OCI-M2 (cell line): ENCODE measurements around the gene MID1.

ENCODE experiments used
- DNase-seq: peaks from one replicate; lab custom pipeline; 2025; ENCODE audit not compliant: unreplicated experiment; lab: John Stamatoyannopoulos, UW

MID1 gene

DNA sequence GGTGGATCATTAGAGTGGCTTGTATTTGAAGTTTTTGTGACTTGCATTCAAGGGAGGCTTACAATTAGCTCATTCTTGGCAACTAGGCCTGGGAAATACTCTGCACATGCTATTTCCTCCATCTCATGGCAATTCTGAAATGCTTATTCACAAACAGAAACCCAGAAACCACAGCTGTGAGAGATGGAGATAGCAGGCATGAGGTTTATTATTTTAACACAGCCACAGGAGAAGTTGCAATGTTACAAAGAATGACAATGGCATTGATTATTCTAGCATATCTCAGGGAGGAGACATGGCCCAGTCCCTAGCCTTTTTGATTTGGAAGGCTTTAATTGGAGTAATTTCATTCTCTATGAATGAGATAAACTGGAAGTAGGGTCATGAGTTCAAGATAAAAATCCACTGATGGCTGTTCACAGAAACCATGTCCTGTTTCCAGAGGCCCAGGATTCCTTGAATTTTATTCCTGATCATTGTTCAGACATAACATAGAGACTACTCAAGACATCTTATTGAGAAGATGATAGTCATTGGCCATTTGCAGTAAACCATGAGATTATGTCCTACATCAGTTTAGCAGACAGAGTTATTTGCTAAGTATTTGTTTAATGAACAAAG is 123.9 kb downstream of the MID1 start:
- no peak for DNase-seq

DNA sequence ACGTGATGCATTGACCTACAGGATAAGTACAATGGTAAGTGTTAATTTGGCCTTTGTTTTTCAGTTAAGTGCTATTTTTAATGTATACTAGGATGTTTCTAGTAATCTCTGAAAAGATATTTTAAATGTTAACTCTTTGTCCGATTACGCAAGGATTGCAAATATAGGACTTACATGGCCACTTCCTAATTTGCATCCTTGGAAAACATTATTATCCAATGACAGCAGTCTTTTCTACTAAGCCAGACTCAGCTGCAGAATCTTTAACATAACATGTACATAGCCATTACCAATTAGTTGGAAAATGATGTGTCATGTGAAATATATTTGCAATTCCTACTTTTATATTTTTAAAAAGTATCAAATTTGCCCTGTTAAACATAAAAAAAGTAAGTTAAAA is 124.7 kb downstream of the MID1 start:
- DNase-seq, result no peak

DNA sequence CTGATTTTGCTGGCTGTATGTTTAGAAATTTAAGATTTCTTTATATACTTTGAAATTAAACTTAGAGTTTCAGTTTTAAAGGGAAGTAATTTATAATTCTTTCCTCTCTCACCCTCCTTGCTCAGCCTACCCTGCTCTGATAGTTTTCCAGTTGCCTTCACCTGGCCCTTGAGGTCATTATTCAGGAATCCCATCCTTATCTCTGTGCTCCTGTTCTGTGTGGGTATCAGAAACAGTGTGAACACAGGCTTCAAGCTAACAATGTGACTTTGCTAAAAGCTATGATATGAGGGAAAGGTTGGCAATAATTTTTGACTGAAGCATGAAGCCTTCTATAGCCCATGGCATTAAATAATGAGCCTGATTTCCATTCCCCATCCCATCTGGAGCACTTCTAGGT is 128.1 kb downstream of the MID1 start:
- no peak for DNase-seq

DNA sequence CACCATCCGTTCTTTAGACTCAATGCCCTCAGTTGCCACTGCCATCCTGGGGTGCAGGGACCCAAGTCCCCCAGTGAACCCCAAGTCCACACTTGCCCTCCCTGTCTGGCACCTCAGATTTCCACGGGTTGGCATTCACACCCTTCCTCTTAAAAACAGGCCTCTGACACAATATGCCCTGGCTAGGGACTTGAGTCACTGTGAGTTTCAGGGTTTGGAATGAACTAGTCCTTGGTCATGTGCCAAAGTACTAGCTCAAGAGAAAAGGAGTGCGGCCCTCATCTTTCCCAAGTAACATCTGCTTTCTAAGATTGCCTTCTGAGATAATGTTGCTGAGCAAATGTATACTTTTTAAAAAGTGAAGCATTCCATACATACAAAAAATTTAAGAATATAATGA is 134.0 kb downstream of the MID1 start:
- no peak for DNase-seq

DNA sequence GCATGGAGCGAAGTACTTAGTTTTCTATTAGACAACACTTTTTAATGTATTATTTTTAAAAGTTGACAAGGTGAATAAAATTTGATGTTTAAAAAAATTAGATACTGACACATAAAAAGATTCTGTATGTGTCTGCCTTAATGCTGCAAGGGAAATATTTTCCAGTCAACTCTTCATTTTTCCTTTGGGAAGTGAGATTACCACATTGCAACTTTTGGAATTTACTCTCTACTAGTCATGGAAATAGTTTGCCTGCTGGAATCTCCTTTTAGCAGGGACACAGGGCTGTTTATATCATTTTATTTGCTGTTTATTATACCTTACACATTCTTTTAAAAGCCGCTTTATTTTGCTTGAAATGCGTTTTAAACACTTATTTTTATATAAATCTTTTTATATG is 135.1 kb downstream of the MID1 start:
- DNase-seq, result no peak

DNA sequence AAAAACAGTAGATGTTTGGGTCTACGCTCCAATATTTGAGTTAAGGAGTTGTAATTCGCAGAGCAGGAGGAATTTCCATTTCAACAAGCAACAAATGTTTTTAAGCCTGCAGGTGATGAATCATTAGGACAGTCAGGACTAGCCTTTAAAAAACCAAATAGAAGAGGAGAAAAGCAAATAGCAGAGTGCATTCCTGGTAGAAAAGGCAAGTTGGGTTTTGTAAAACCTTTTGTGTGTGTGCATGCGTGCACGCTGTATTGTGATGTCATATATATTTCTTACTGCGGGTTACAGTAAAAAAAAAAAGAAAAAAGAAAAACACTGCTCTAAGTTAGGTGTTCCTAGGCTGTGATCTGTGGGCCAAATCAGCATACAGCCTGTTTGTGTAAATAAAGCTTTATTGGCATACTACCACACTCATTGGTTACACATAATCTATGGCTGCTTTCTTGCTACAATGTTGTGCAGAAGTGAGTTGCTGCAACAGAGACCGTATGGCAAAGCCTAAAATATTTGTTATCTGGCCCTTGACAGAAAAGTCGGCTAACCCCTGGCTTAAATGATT is 135.6 kb downstream of the MID1 start:
- DNase-seq, result no peak

DNA sequence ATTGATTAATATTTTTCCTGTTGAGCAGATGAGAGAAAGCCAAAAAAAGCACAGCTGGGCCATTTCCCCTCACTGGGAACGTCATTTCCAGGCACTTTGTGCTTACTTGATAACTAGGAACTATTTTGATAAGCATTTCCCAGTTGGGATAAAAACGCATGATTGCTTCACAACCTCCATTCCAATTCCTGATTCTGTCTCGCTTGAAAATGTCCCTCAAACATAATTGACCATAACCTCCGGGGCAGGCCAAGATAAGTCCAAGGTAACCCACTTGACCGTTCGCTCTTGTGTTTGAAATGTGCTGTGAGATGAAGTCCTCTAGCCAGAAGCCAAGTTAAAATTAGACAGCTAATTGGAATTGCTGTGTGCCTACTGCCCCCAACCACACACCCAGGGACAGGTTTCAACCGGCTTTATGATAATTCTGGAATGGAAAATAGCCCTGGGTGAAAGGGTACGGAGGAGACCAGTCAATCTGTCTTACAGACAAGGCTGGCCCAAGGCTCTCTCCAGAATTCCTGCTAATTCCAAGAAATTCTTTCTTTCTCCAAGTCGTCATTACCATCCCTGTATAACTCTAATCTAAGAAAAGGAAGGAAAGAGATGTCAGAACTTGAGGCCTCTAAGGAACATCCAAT is 137.1 kb downstream of the MID1 start:
- DNase-seq, result no peak

DNA sequence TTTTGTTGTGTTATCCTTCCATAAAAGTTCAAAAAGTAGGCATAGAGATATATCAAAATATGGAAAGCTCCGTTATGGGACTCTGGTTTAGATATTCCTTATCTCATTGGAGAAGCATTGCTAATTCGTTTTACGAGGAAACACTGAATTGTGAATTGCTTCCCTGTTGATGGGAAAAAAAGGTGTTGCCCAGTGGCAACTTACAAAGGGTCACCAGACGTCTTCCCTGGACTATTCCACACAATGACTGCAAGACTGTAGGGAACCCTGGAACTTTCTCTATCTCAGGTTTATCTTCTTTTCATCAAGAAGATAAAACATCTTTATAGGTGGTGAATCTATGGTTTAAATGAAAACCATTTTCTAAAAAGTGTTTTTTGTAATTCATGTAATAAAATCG is 137.7 kb downstream of the MID1 start:
- DNase-seq, result no peak

DNA sequence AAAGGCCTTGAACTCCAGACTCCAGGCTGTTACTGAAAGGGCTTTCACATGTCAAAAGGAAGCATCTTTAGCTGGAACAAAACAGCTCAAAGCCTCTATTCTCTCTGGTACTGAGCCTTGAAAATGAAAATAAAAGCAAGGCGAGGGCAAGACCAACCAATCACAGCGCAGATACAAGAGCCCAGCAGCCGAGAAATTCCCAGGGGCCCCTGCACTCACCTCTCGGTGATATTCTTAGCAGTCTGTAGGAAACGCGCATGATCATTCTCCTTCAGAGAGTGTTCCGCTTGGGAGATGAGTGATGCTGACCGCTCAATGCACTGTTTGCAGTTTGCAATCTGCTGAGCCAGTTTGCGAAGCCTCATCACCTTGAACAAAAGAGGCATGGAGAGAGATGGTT is 138.1 kb downstream of the MID1 start:
- no peak for DNase-seq

DNA sequence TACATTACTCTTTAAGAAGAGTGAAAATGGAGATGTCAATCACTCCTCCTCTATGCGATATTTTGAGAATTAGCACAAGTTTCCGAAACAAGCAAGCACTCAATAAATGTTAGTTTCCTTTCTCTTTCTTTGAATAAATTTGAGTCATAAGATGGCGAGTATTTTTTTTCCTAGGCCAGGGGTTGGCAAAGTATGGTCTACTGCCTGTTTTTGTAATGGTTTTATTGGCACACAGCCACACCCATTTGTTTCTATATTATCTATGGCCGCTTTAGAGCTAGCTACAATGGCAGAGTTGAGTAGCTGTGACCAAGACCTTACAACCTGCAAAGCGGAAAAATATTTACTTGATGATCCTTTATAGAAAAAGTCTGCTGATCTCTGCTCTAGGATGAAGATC is 139.5 kb downstream of the MID1 start:
- DNase-seq, result no peak

DNA sequence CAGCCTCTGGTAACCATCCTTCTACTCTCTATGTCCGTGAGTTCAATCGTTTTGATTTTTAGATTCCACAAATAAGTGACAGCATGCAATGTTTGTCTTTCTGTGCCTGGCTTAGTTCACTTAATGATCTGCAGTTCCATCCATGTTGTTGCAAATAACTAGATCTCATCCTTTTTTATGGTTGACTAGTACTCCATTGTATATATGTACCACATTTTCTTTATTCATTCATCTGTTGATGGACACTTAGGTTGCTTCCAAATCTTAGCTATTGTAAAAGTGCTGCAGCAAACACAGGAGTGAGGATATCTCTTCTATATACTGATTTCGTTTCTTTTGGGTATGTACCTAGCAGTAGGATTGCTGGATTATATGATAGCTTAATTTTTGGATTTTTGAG is 140.9 kb downstream of the MID1 start:
- DNase-seq, result no peak

DNA sequence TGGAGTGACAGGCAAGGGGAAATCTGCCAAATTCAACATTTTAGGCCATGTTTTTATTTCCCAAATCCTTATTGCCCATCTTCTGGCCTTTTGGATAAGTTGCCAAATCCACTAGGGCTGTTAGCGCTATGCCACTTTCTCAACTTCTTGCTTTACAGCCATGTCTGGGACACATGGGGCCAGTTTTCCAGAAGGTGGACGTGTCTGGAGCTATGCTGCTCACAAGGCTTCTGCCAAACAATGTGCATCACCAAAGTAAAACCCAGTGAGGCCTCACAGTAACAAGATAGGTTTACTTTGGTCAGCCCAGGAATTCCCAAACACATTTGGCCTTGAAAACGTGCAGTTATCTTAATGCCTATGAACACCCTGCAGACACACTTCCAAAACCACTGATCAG is 142.9 kb downstream of the MID1 start:
- no peak for DNase-seq

DNA sequence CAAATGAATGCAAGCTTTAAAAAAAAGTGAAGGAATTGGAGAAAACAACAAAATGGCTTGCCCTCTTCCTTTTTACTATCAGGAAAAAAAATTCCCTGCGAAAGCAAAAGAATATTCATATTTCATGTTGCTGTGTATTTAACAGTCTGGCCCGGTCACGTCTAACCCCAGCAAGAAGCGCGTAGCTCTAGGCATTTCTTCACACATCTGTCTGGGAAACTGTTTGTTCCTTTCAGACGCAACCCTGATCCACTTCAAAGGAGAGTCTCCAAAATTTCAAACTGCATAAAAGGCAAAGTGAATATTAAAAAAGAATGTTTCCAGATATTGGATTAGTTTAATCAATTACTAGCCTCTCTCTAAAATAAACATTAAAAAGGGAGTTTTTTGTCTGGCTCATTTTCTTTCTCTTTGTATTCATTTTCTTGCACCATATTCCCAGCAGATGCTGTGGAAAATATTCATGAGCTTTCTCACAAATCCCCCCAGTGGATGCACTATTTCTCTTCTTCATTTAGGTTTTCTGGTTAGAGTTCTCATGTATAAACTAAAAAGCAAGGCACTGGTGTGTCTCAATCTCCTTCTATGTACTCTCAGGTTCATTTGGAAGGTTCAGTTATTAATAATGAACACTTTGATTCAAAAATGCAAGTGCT is 145.3 kb downstream of the MID1 start:
- DNase-seq, result no peak

DNA sequence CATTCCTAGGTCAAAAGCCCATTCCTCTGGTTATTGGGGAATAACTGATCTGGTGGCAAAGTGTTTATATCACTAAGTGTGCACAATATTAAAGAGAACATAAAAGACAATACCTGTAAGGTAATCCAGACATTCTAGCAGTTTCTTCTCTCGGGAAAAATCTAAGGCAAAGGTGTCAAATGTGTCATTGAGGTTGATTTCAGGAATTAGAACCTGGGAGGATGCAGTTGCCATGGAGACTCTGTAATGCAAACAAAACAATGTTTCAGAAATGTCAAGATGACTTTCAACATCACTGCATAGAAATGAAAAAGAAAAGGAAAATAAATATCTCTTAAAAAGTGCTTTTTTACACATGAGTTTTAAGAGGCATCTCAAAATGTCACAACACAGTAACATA is 145.9 kb downstream of the MID1 start:
- DNase-seq, result no peak

DNA sequence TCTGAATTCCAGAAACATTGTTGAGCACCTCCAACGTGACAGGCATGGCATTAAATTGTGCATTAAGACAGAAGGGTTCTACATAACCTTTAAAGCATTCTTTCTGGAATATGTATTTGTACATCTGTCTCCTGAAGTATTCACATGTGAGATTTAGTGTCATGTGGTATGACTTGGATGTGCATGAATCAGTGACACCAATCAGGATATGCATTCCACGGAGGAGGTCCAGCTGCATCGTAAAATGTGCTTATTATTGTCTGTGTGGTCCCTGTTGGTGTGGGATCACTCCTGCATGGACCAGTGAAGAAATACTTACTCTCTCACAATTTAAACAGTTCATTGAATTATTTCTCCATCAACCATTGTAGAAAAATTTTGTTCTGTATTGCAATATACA is 149.0 kb downstream of the MID1 start:
- DNase-seq, result no peak

DNA sequence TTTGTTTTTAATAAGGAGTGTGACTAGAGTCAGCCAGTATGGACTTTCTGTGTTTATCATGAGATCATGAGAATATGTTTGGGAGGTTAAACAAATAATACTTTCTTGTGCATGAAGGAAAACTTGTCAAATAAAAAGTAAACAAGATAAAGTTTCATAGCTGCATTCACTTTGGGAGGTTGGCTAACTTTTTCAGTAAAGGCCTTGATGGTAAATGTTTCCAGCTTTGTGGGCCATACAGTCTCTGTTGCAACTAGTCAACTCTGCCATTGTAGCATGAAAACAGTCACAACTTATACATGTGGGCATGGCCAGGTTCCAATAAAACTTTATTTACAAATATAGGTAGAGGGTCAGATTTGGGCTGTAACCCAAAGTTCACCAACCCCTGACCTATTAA is 150.4 kb downstream of the MID1 start:
- no peak for DNase-seq

DNA sequence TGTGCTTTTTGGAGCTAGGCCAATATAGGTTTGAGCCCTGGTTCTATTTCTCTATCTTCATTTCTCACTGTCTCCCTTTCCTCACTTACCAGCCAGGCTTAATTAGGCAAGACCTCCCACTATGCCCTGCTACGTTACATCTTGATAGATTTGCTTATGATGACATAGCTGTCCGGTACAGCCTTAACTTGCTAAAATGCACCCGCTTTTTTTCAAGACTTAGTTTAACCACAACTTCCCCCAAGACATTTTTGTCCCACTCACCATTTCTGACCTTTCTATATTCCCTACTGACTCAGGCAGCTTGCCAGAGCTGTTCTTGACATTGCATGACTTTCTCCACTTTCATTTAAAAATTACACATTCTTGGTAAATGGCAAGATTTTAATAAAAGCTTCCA is 152.6 kb downstream of the MID1 start:
- no peak for DNase-seq

DNA sequence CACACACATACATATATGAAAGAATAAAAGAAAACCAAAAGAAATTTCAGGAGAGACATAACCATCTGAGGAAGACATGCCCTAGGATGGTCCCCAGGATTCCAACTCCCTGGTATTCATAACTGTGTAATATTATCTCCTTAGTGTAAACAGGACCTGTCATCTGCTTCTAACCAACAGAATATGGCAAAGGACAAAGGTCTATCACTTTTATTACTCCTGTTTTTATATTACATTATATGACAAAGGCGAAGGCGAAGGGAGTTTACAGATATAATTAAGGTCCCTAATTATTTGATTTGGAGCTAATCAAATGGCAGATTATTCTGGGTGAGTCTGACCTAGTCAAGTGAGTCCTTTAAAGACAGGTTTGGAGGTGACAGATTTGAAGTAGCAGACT is 155.1 kb downstream of the MID1 start:
- DNase-seq, result no peak

DNA sequence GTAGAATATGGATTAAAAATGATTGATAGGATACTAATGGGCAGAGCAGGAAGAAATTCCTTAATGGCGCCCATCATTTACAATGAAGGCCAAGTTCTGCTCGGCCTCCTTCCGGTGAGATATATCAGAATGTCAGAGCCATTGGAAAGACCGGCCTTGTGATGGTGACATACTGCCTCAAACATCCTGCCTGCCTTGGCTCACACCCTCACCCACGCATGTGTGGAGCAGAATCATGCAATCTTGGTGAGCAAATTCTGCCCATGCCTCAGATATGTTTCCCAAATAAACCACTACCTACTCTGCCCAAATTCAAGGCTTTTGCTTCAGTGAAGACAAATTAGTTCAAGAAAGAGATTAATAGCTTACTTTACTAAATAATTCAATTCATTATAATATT is 163.3 kb downstream of the MID1 start:
- DNase-seq, result no peak

DNA sequence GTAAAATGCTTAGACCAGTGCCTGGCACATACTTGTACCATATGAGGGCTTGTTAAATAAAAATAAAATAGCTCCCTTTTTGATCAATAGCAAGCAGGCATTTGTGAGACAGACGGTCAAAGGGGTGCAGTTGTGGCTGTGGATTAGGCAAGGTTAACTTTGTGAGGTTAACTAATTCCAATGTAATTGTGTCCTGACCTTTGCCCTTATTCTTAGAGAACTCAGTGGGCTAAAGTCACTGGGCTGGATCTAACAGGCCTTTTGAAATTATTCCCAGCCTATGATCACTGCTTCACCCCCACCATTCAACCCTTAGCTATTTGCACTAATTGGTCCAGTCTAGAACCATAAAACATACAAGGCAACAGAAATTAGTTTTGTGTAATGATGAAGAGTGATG is 166.4 kb downstream of the MID1 start:
- DNase-seq, result no peak

DNA sequence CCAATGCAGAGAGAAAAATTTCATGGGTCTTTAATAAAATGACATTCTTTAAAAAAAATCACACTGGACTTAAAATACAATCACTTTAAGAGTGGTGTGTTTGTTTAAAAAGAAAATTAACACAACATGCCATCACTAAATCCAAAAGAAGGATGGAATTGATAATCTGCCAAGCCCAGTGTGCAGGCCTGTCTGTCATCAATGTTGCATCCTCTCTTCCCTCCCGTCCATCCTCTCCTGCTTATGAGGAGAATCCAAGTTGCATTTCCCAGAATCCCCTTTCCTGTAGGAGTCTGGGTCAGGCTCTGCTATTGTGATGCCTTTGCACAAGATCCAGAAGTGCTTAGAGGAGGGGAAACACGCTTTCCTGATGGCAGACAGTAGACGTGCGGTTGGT is 169.4 kb downstream of the MID1 start:
- DNase-seq, result no peak

DNA sequence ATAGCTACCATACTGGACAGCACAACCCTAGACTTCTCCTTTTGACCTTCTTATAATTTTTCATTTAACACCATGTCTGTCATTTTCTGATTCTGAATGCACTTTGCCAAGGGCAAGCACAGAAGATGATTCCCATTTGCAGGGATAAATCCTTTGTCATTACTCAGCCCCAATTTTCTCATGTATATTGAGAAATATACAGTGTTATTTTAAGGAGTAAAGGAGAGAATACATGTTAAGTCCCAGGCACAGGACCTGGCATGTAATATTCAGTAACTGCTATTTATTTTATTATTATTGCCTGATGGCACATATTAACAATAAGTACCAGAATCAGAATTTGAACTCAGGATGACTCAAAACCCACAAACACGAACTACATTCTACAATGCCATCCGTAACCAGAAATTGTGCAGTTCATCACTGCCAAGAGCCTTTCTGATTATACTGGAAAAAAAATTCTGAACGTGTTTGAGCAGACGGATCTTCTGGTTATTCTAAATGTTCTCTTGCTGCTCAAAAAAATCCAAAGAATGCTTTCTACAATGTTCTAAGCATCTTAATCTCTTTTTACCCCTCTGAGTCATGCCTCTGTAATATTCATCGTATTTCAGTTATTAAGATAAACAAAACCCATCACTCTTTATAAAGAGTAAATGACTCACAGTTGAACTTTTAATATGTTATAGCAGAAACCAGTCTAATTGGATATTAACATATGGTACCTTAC is 170.0 kb downstream of the MID1 start:
- no peak for DNase-seq
